Sigmoid colon (tissue), 7 donors: ENCODE data around the gene TXN. TPM values are rescaled to one million over a fixed set of nuclear protein-coding genes. Genes with fewer than 3 reads are reported as not detected.

Experiments
- DNase-seq: peaks from one replicate; pipeline ENCODE4 v3.0.0-alpha.2; 2019
- H3K27ac ChIP-seq, 4 donors: fragments of 200-600 bp; sonication (generic); one replicate each; pipeline ENCODE4 v1.5.1; 2016 to 2019; ENCODE audit warnings: mild to moderate bottlenecking in 1 of 4
- H3K27me3 ChIP-seq, 3 donors: fragments of 200-600 bp; sonication (generic); one replicate each; pipeline ENCODE4 v1.5.1; 2019; ENCODE audit warnings: mild to moderate bottlenecking in 1 of 3
- H3K36me3 ChIP-seq, 4 donors: fragments of 200-600 bp; sonication (generic); one replicate each; pipeline ENCODE4 v1.5.1; 2016 to 2019
- H3K4me1 ChIP-seq, 4 donors: fragments of 200-600 bp; sonication (generic); one replicate each; pipeline ENCODE4 v1.5.1; 2017 to 2019
- H3K4me3 ChIP-seq, 4 donors: fragments of 200-600 bp; sonication (generic); one replicate each; pipeline ENCODE4 v1.5.1; 2017 to 2019; ENCODE audit warnings: mild to moderate bottlenecking in 2 of 4, moderate library complexity in 1 of 4
- H3K9me3 ChIP-seq, 4 donors: fragments of 200-600 bp in 3 of 4; sonication (generic) in 3 of 4; one replicate each; pipeline versions ENCODE4 v1.5.1 to v1.6.1; 2013 to 2019
- CTCF ChIP-seq, 4 experiments: fragments of 450-650 bp in 3 of 4; fragments of 200-600 bp in 1 of 4; IDR thresholded peaks; one replicate each; pipeline ENCODE4 v1.5.1; 2016 to 2019; ENCODE audit warnings: antibody characterized with exemption in 4 of 4, mild to moderate bottlenecking in 3 of 4, moderate library complexity in 2 of 4
- EP300 ChIP-seq, 4 donors: sonication (generic); formaldehyde crosslinking; IDR thresholded peaks; one replicate each; pipeline ENCODE4 v1.6.1; 2017; ENCODE audit warnings: antibody characterized with exemption in 4 of 4
- POLR2A ChIP-seq, 2 donors: fragments of 450-650 bp; IDR thresholded peaks; one replicate each; pipeline ENCODE4 v1.6.1; 2016; ENCODE audit warnings: antibody characterized with exemption in 2 of 2, mild to moderate bottlenecking in 2 of 2, moderate library complexity in 2 of 2
- POLR2AphosphoS5 ChIP-seq, 4 donors: sonication (generic); formaldehyde crosslinking; IDR thresholded peaks; one replicate each; pipeline ENCODE4 v1.6.1; 2017; ENCODE audit warnings: antibody characterized with exemption in 4 of 4
- WGBS, 2 donors: extraction: QIAGEN DNeasy Blood & Tissue Kit; methylation state at CpG; one replicate each; pipeline ENCODE4 v1.1.7; 2013; 5-methylcytosine and 5-hydroxymethylcytosine counted together
- intact Hi-C: fragments of 100-400 bp; cut with DNase I; formaldehyde crosslinking; loops from one replicate; pipeline ENCODE4 v1.15.1; 2023
- polyA plus RNA-seq, 3 donors: library from polyadenylated mRNA; stranded (reverse); fragments of 200-250 nt; gene quantifications; one replicate each; pipeline ENCODE4 v1.2.3, GENCODE V29; 2013
- total RNA-seq, 4 donors: library from RNA; depleted of rRNA; stranded (reverse); fragments of >200 nt; gene quantifications; one replicate each; pipeline ENCODE4 v1.1.0, GENCODE V29; 2016
- donor health status: healthy with polysubstance abuse.
- donor health status: Bipolar disorder and iron deficiency.
- donor health status: healthy.

Gene TXN
- total and polyA plus RNA-seq, 7 donors = 94.9 to 827 (median 211) TPM

- H3K36me3 ChIP-seq = peaks cover 6 to 44% (median 12%) of the 10 kb centered on the region in 4 donors
- no peaks in the 10 kb centered on the region for H3K27me3 ChIP-seq
- DNase-seq = no peak
- H3K4me3 ChIP-seq = no peak overlapping the region
- intact Hi-C loops = no loop called here
- 30 to 70% methylated on average over 4 of the region's 4 CpGs for WGBS, 2 donors
- no peaks in the 10 kb centered on the region for H3K9me3 ChIP-seq
- no peak overlapping the region for H3K27ac ChIP-seq
- no peak for TF ChIP-seq CTCF (IDR thresholded peaks at IDR 0.05)
- TF ChIP-seq POLR2AphosphoS5 (IDR thresholded peaks at IDR 0.05) = no peak
- no peak for TF ChIP-seq POLR2A (IDR thresholded peaks at IDR 0.05)
- TF ChIP-seq EP300 (IDR thresholded peaks at IDR 0.05) = no peak
- H3K4me1 ChIP-seq = peaks cover 0 to 17% (median 14%) of the 10 kb centered on the region in 4 donors
These were observed 5.1 kb downstream of the TXN start for GRCh38 chr9:110251212-110251611.

GRCh38 chr9:110249603-110250002 is 6.7 kb downstream of the TXN start:
- DNase-seq = no peak
- WGBS, 2 donors = 86 to 99% methylated on average over 4 of the region's 4 CpGs
- Histone ChIP-seq H3K36me3 (peaks cover 6 to 55% (median 13%) of the 10 kb centered on the region in 4 donors), H3K9me3 (no peaks in the 10 kb centered on the region), H3K4me3 (no peak overlapping the region), H3K4me1 (peaks cover 0 to 11% (median 7%) of the 10 kb centered on the region in 4 donors), H3K27ac (no peak overlapping the region), H3K27me3 (no peaks in the 10 kb centered on the region)
- TF ChIP-seq CTCF (IDR thresholded peaks at IDR 0.05) (no peak), POLR2AphosphoS5 (IDR thresholded peaks at IDR 0.05) (no peak), POLR2A (IDR thresholded peaks at IDR 0.05) (no peak), EP300 (IDR thresholded peaks at IDR 0.05) (no peak)
- intact Hi-C loops = no loop called here

- no peak overlapping the region for H3K27ac ChIP-seq
- intact Hi-C loops = no loop called here
- no peak for DNase-seq
- no peaks in the 10 kb centered on the region for H3K27me3 ChIP-seq
- no peaks in the 10 kb centered on the region for H3K9me3 ChIP-seq
- peaks cover 6 to 67% (median 18%) of the 10 kb centered on the region in 4 donors for H3K36me3 ChIP-seq
- TF ChIP-seq POLR2AphosphoS5 (IDR thresholded peaks at IDR 0.05) (no peak), EP300 (IDR thresholded peaks at IDR 0.05) (no peak), POLR2A (IDR thresholded peaks at IDR 0.05) (no peak), CTCF (IDR thresholded peaks at IDR 0.05) (no peak)
- no peak overlapping the region for H3K4me3 ChIP-seq
- WGBS, 2 donors = 62 to 94% methylated on average over 2 of the region's 2 CpGs
- H3K4me1 ChIP-seq = no peaks in the 10 kb centered on the region
These were observed 7.9 kb downstream of the TXN start for GRCh38 chr9:110248361-110248760.

- H3K4me3 ChIP-seq = no peak overlapping the region
- peaks cover 6 to 78% (median 28%) of the 10 kb centered on the region in 4 donors for H3K36me3 ChIP-seq
- no peak overlapping the region for H3K27ac ChIP-seq
- H3K9me3 ChIP-seq = no peaks in the 10 kb centered on the region
- intact Hi-C loops = no loop called here
- H3K27me3 ChIP-seq = no peaks in the 10 kb centered on the region
- TF ChIP-seq EP300 (IDR thresholded peaks at IDR 0.05) = no peak
- no peak for TF ChIP-seq POLR2A (IDR thresholded peaks at IDR 0.05)
- no peak for TF ChIP-seq POLR2AphosphoS5 (IDR thresholded peaks at IDR 0.05)
- no peak for TF ChIP-seq CTCF (IDR thresholded peaks at IDR 0.05)
- no peak for DNase-seq
- WGBS, 2 donors = 94 to 97% methylated on average over 6 of the region's 6 CpGs
- no peaks in the 10 kb centered on the region for H3K4me1 ChIP-seq
These were observed 10.1 kb downstream of the TXN start for GRCh38 chr9:110246214-110246613.

GRCh38 chr9:110244616-110245015 is 11.7 kb downstream of the TXN start:
- H3K27ac ChIP-seq = no peak overlapping the region
- peaks cover 6 to 64% (median 23%) of the 10 kb centered on the region in 4 donors for H3K36me3 ChIP-seq
- intact Hi-C loops = no loop called here
- TF ChIP-seq POLR2A (IDR thresholded peaks at IDR 0.05) (no peak), POLR2AphosphoS5 (IDR thresholded peaks at IDR 0.05) (no peak)
- 75 to 93% methylated on average over 3 of the region's 3 CpGs for WGBS, 2 donors
- no peaks in the 10 kb centered on the region for H3K27me3 ChIP-seq
- DNase-seq = no peak
- H3K4me3 ChIP-seq = no peak overlapping the region
- H3K9me3 ChIP-seq = no peaks in the 10 kb centered on the region
- H3K4me1 ChIP-seq = no peaks in the 10 kb centered on the region
